Measurements from ENCODE around the gene KLHL22.

Gene KLHL22

DNA sequence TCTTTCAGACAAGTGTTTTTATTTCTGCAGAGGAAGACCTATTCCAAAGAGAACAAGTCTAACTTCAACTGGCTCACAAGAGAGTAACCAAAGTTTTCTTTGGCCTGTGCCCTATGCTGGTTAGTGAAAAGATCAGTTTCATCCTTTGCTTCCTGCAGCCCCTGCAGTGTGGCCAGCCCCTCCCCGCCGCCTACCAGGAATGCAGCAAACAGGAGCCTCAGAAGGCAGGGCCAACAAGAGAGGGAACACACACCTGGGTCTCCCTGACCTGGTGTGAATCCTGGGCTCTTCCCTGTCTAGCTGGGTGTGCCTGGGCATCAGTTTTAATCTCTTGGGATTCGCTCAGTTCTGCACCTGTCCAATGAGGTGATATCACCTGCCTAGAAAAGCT, 36.4 kb downstream of the KLHL22 start:
- ChIA-PET POLR2A (no interaction called here), CTCF (interaction anchor here (0.9 to 6.4 kb wide), 3 partner anchors 10 to 64 kb away, joined by 3 to 50 read pairs (median 5); no protein-coding TSS in a partner anchor)
- H3K4me3 ChIP-seq (ENCODE audit: low read depth, low read length) = no peak overlapping the region

DNA sequence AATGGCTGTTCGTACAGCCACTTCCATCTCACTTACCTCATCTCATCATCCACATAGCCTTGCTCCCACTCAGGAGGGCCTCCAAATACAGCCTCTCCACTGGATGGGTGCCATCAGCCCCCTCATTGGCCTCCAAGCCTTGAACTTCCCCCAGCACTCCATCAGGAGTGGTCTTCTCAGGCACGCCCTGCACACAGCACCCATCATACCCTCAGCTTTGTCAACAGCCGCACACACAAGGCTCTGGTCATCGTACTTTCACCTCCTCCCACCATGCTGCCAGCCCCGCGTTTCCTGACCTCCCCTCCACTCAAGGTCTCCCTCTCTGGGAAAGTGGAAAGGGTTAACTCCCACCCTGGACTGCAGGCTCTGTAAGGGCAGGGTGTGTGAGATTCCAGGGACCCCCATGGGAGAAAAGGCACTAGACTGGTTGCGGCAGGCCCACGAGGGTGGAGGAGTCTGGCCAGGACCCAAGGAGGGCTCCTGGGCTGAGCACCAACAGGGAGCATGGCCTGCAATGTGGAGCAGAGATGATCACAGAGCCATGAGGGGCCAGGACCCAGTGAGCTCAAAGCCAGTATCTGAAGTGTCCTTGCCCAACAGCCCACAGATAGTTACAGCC, 37.0 kb downstream of the KLHL22 start:
- ChIA-PET CTCF (interaction anchor here (0.9 to 6.4 kb wide), 3 partner anchors 10 to 64 kb away, joined by 3 to 50 read pairs (median 5); no protein-coding TSS in a partner anchor), POLR2A (interaction anchor here (0.7 kb wide), 1 partner anchor 10 kb away, joined by 3 read pairs; no protein-coding TSS in a partner anchor)
- no peak for DNase-seq (ENCODE audit: low read depth, low spot score)
- TF ChIP-seq, protein P1, sequence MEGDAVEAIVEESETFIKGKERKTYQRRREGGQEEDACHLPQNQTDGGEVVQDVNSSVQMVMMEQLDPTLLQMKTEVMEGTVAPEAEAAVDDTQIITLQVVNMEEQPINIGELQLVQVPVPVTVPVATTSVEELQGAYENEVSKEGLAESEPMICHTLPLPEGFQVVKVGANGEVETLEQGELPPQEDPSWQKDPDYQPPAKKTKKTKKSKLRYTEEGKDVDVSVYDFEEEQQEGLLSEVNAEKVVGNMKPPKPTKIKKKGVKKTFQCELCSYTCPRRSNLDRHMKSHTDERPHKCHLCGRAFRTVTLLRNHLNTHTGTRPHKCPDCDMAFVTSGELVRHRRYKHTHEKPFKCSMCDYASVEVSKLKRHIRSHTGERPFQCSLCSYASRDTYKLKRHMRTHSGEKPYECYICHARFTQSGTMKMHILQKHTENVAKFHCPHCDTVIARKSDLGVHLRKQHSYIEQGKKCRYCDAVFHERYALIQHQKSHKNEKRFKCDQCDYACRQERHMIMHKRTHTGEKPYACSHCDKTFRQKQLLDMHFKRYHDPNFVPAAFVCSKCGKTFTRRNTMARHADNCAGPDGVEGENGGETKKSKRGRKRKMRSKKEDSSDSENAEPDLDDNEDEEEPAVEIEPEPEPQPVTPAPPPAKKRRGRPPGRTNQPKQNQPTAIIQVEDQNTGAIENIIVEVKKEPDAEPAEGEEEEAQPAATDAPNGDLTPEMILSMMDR (IDR thresholded peaks at IDR 0.05; ENCODE audit: insufficient read depth, low read length, missing control alignments) = no peak
- H3K4me3 ChIP-seq (ENCODE audit: low read depth, low read length) = no peak overlapping the region

More for the DNA sequence above, 36.4 kb downstream of the KLHL22 start:
- TF ChIP-seq, protein P1 (IDR thresholded peaks at IDR 0.05; ENCODE audit: insufficient read depth, low read length, missing control alignments) = no peak
- DNase-seq (ENCODE audit: low read depth, low spot score) = no peak

DNA sequence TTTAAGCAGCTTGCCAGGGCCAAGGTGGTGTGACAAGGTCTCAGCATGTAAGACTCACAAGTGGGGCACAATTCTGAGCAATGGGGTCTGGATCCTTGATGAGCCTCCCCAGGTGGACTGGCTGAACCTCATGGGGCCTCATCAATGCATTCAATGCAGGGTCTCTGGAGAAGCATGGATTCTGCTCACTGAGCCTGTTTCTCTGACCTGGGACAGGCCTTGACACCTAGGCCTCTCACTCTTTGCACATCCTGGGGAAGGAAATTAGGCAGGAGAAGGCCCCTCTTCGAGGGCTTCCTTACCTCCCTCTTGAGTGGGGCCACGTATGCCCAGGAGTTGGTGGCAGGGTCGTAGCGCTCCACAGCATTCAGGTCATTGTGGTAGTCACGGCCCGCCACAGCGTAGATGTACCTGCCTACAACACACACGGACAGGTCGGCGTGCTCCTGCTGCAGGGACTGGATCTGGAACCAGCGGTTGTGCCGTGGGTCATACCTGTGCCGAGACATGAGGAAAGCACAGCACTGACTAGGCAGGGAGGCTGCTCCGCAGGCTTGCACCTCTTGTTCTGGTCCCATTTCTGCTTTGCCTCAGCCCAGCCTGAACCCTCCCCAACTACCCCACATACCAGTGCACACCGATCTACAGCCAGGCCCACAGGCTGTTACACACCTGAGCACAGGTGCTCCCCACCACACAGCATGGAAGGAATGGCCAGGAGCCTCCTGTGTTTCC, 37.9 kb downstream of the KLHL22 start:
- H3K4me3 ChIP-seq (ENCODE audit: low read depth, low read length) = no peak overlapping the region
- no peak for DNase-seq (ENCODE audit: low read depth, low spot score)
- TF ChIP-seq, protein P1 (IDR thresholded peaks at IDR 0.05; ENCODE audit: insufficient read depth, low read length, missing control alignments) = no peak
- CTCF ChIA-PET = interaction anchor here (1.4 to 6.4 kb wide), 9 partner anchors 10 to 117 kb away, joined by 4 to 152 read pairs (median 5); no protein-coding TSS in a partner anchor
- POLR2A ChIA-PET = interaction anchor here (0.7 kb wide), 1 partner anchor 10 kb away, joined by 3 read pairs; no protein-coding TSS in a partner anchor

DNA sequence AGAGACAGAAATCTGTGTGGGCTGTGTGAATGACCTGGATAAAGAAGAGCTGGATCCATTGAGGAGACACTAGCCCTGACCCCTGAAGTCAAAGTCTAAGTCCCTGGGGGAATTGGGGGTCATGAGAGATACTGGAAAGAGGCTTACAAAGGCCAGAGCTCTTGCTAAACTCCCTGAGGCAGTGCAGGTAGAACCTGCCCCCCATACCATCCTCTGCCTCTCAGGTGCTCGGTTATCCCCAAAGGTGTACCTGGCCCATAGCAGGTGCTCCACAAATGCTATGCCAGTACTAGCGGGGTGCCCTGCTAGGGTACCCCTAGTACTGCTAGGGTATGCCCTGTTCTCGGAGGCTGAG, 38.9 kb downstream of the KLHL22 start:
- CTCF ChIA-PET = interaction anchor here (0.7 to 5.7 kb wide), 24 partner anchors 8 to 303 kb away, joined by 3 to 152 read pairs (median 4); partner anchors contain the start of gene MED15
- POLR2A ChIA-PET = interaction anchor here (1.2 kb wide), 1 partner anchor 39 kb away, joined by 7 read pairs; no protein-coding TSS in a partner anchor
- H3K4me3 ChIP-seq (ENCODE audit: low read depth, low read length) = no peak overlapping the region
- TF ChIP-seq, protein P1 (IDR thresholded peaks at IDR 0.05; ENCODE audit: insufficient read depth, low read length, missing control alignments) = no peak
- DNase-seq (ENCODE audit: low read depth, low spot score) = no peak

DNA sequence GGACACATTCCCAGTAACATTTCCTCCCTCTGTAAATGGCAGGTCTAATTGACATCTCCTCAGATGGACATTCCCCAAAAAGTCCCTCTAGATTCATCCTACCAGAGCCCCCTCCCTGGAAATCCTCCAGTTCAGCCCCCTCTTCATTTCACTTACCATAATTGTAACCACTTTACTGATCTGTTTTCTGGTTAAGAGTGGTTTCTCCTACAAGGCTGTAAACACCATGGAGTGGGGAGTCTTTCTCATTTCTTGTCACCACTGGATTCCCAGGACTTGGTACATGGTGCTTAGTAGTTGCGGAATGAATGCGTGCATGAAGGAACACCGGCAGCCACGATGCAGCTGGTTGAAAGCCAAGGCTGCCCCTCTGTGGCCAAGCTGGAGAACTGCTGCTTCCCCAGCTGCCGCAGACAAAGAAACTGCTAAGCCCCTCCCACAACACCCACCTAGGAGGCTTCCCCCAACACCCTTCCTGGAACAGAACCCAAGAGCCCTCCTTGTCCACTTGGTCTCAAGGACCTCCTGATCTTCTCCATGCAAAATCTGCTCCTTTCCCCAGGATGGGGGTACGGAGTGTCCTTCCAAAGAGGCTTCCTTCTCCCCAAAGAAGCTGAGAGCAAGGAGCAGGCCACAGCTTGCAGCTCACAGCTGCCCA, 39.4 kb downstream of the KLHL22 start:
- ChIA-PET CTCF (interaction anchor here (0.7 to 5.7 kb wide), 29 partner anchors 8 to 303 kb away, joined by 3 to 152 read pairs (median 4); partner anchors contain the start of gene MED15), POLR2A (interaction anchor here (1.2 kb wide), 1 partner anchor 38 kb away, joined by 7 read pairs; no protein-coding TSS in a partner anchor)
- TF ChIP-seq, protein P1 (IDR thresholded peaks at IDR 0.05; ENCODE audit: insufficient read depth, low read length, missing control alignments) = peak; percentile 88
- DNase-seq (ENCODE audit: low read depth, low spot score) = peak; percentile 26
- no peak overlapping the region for H3K4me3 ChIP-seq (ENCODE audit: low read depth, low read length)
